GM12875 (cell line): ENCODE data around the gene SETD3.

Experiments
- H3K4me3 ChIP-seq: one replicate; pipeline ENCODE4 v1.5.1; 2011; ENCODE audit warnings: low read depth, low read length, control low read depth
- TF ChIP-seq, protein P1 (sequence below): IDR thresholded peaks from 2 replicates; pipeline ENCODE4 v1.5.1; 2011; ENCODE audit warnings: low read depth, mild to moderate bottlenecking, control low read depth, inconsistent platforms, low read length, moderate library complexity, borderline replicate concordance; ENCODE audit not compliant: insufficient read depth

SETD3 gene

GRCh38 chr14:99383472-99384449, 96.9 kb downstream of the SETD3 start:
- no peak overlapping the region for H3K4me3 ChIP-seq
- TF ChIP-seq, protein P1, sequence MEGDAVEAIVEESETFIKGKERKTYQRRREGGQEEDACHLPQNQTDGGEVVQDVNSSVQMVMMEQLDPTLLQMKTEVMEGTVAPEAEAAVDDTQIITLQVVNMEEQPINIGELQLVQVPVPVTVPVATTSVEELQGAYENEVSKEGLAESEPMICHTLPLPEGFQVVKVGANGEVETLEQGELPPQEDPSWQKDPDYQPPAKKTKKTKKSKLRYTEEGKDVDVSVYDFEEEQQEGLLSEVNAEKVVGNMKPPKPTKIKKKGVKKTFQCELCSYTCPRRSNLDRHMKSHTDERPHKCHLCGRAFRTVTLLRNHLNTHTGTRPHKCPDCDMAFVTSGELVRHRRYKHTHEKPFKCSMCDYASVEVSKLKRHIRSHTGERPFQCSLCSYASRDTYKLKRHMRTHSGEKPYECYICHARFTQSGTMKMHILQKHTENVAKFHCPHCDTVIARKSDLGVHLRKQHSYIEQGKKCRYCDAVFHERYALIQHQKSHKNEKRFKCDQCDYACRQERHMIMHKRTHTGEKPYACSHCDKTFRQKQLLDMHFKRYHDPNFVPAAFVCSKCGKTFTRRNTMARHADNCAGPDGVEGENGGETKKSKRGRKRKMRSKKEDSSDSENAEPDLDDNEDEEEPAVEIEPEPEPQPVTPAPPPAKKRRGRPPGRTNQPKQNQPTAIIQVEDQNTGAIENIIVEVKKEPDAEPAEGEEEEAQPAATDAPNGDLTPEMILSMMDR, result no peak

DNA sequence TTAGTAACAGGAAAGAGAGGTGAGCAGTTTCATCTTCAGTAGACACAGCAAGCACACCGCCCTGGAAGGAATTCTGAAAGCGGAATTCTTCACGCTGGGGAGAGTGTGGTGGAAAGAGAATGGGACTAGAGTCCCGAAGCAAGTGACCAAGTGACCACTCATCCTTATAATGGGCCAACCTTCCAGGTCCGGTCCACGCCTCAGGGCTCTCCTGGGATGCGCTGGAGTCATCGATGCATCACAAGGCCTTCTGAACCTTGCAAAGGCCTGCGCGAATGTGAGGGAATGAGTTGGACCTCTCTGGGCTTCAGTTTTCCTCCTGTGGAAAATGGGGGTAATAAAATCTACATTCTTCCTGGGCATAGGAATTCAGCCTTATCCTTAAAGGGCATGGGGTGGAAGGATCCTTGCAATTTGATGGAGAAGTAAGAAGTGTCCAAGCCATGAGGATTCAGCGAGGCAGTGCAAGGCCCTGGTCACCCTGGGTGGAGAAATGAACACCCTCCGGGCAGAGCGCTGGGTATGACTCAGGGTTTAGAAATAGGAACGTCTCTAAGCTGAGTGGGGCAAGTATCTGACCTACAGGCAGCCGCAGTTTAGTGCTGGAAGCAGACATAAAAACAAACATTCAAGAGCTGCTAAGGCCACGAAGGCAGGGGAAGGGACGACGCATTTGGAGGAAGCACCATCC, 97.7 kb downstream of the SETD3 start:
- TF ChIP-seq, protein P1, result no peak
- H3K4me3 ChIP-seq, result no peak overlapping the region

- TF ChIP-seq, protein P1, result no peak
- no peak overlapping the region for H3K4me3 ChIP-seq
Observed at GRCh38 chr14:99382071-99382470, 98.6 kb downstream of the SETD3 start.

DNA sequence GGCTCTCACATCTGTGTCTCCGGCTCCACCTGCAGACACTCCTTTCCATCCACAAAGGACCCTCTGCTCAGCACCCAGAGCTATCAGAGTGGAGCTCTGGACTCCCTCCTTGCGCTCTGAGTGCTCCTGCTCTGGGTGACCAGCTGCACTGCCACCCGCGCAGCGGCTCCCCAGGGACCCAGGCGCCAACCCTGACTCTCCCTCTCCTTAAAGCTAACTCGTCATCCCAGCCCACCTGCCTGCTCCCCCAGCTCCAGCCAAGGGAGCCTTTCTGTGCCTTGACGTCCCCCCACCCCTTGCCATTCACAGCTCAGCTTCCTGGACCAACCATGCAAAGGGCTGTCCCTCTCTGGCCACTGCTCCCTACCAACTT, 99.0 kb downstream of the SETD3 start:
- H3K4me3 ChIP-seq, result no peak overlapping the region
- TF ChIP-seq, protein P1, result no peak

DNA sequence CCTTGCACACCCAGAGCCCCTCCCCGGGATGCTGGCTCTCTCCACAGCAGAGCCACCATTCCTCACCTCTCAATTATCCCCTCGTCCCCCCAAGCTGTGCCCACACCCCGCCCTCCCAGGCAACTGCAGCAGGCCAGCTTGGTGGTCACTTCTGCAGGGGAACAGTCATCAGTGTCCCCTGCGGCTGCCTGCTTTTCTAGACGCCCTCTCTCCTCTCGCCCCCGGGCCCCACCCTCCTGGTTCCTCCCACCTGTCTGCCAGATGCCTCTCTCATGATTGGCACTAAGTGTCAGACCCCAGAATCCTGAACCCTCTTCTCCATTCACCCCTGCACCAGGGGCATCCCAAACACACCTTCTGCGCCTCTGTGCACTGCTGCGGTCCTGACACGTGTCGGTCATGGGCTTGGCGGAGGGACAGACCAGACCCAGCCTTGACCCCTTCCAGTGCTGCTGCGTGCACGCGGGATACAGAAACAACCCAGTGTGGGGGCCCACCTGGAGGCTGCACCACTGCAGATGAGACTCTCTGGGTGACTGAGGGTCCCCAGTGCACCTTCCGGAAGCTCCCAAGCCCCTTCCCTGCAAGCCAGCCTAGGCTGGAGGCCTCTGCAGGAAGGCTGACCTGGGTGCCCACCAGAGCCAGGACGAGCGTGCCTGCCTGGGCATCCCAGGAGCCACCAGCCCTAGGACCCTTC, 99.5 kb downstream of the SETD3 start:
- no peak overlapping the region for H3K4me3 ChIP-seq
- TF ChIP-seq, protein P1, result no peak

GRCh38 chr14:99380402-99380801, 100.3 kb downstream of the SETD3 start:
- H3K4me3 ChIP-seq, result no peak overlapping the region
- TF ChIP-seq, protein P1, result no peak
